Posterior vena cava (tissue), 2 donors: Measurements from ENCODE around the gene NFE2L2. TPM values are rescaled to one million over a fixed set of nuclear protein-coding genes. Genes with fewer than 3 reads are reported as not detected.
A peak's percentile ranks its signal among the peaks of the same experiment; 100 is the strongest.
"Not testable (repeated sequence)": the region's sequence is repeated elsewhere in the genome, so short reads cannot be mapped to it uniquely, and the experiment has no call there.

Experiments
- DNase-seq: peaks from one replicate; pipeline ENCODE4 v3.0.0-alpha.2; 2020; ENCODE audit warnings: low spot score
- intact Hi-C, 2 donors: fragments of 100-400 bp; cut with DNase I; formaldehyde crosslinking; loops; one replicate each; pipeline versions ENCODE4 v1.14.1 to v1.14.2; 2022 to 2023
- total RNA-seq, 2 donors: library from RNA; stranded (reverse); fragmentation: NEBNext Ultra II Directional; extraction: Animal tissue kit (Norgen Biotek cat#: 25700); gene quantifications; one replicate each; pipeline ENCODE4 v1.2.1, GENCODE V29; 2021
- donor health status: DM: yes; HTN: yes; CAD: no.
- donor health status: DM: yes; HTN: yes; CAD: no.

NFE2L2 gene
- total RNA-seq, 2 donors from 2014 or later = 82.8 to 87.5 TPM

GRCh38 chr2:177282787-177283572 lies 18.5 kb upstream of the NFE2L2 start:
- intact Hi-C loops = no loop called here

GRCh38 chr2:177282181-177282641 lies 17.7 kb upstream of the NFE2L2 start:
- intact Hi-C loops = no loop called here
- no peak for DNase-seq

More at GRCh38 chr2:177282787-177283572, 18.5 kb upstream of the NFE2L2 start:
- no peak for DNase-seq

GRCh38 chr2:177281400-177282180 lies 17.1 kb upstream of the NFE2L2 start:
- intact Hi-C loops = no loop called here
- DNase-seq = no peak

GRCh38 chr2:177279847-177280246 lies 15.3 kb upstream of the NFE2L2 start:
- no peak for DNase-seq
- intact Hi-C loops = no loop called here

GRCh38 chr2:177275743-177276055 lies 11.2 kb upstream of the NFE2L2 start:
- DNase-seq = no peak
- intact Hi-C loops = no loop called here

GRCh38 chr2:177275040-177275742 lies 10.7 kb upstream of the NFE2L2 start:
- intact Hi-C loops = no loop called here
- DNase-seq = no peak

GRCh38 chr2:177273408-177273807 lies 8.9 kb upstream of the NFE2L2 start:
- intact Hi-C loops = no loop called here
- DNase-seq = no peak

GRCh38 chr2:177272765-177273164 lies 8.2 kb upstream of the NFE2L2 start:
- intact Hi-C loops = no loop called here
- no peak for DNase-seq

- intact Hi-C loops = no loop called here
- no peak for DNase-seq
These were observed 7.6 kb upstream of the NFE2L2 start for GRCh38 chr2:177271981-177272666.

- no peak for DNase-seq
- intact Hi-C loops = no loop called here
These were observed 6.0 kb upstream of the NFE2L2 start for GRCh38 chr2:177270531-177270930.

- no peak for DNase-seq
- intact Hi-C loops = loop anchor here (10.0 kb wide), 3 partner anchors 54 to 104 kb away; partner anchors contain the start of gene HNRNPA3 (in 1 of the 2)
These were observed 4.4 kb upstream of the NFE2L2 start for GRCh38 chr2:177268901-177269300.

GRCh38 chr2:177268187-177268871 lies 3.8 kb upstream of the NFE2L2 start:
- intact Hi-C loops = loop anchor here (10.0 kb wide), 3 partner anchors 54 to 104 kb away; partner anchors contain the start of gene HNRNPA3 (in 1 of the 2)
- DNase-seq = no peak

GRCh38 chr2:177266955-177267354 lies 2.4 kb upstream of the NFE2L2 start:
- intact Hi-C loops = loop anchor here (10.0 kb wide), 3 partner anchors 52 to 102 kb away; partner anchors contain the start of gene HNRNPA3 (in 1 of the 2)
- DNase-seq = not testable (repeated sequence)

GRCh38 chr2:177265824-177266817 lies 1.6 kb upstream of the NFE2L2 start:
- no peak for DNase-seq

GRCh38 chr2:177264209-177264692 lies 276 bp downstream of the NFE2L2 start:
- intact Hi-C loops = loop anchor here (5.0 to 10.0 kb wide), 4 partner anchors 49 to 99 kb away; partner anchors contain the start of gene HNRNPA3 (in 2 of the 2)

More at GRCh38 chr2:177265824-177266817, 1.6 kb upstream of the NFE2L2 start:
- intact Hi-C loops = loop anchor here (1.0 to 10.0 kb wide), 4 partner anchors 29 to 101 kb away; partner anchors contain the start of gene HNRNPA3 (in 1 of the 2)

GRCh38 chr2:177263451-177264208 lies 897 bp downstream of the NFE2L2 start:
- intact Hi-C loops = loop anchor here (5.0 to 10.0 kb wide), 4 partner anchors 49 to 99 kb away; partner anchors contain the start of gene HNRNPA3 (in 2 of the 2)
- peak; percentile 99 for DNase-seq

More at GRCh38 chr2:177264209-177264692, 276 bp downstream of the NFE2L2 start:
- peak; percentile 88 for DNase-seq
